Mesendoderm (in vitro differentiated cells): Measurements from ENCODE around the gene AUH.
A peak's percentile ranks its signal among the peaks of the same experiment; 100 is the strongest.

ENCODE experiments used
- DNase-seq: peaks from one replicate; pipeline ENCODE4 v3.0.0; 2013
- H2AK5ac ChIP-seq: 2 replicates; pipeline ENCODE4 v1.6.1; 2013; ENCODE audit warnings: low read length, inconsistent platforms
- H2BK120ac ChIP-seq: 2 replicates; pipeline ENCODE4 v1.6.1; 2013; ENCODE audit warnings: low read depth, mild to moderate bottlenecking, low read length, moderate library complexity, mixed read lengths
- H2BK15ac ChIP-seq: replicated peaks from 2 replicates; pipeline ENCODE4 v1.6.1; 2013; ENCODE audit warnings: low read depth, mild to moderate bottlenecking, moderate library complexity
- H2BK5ac ChIP-seq: 2 replicates; pipeline ENCODE4 v1.6.1; 2013; ENCODE audit warnings: low read length, inconsistent platforms
- H3K18ac ChIP-seq: 2 replicates; pipeline ENCODE4 v1.6.1; 2013; ENCODE audit warnings: mild to moderate bottlenecking, low read length, mixed read lengths
- H3K23ac ChIP-seq: one replicate; pipeline ENCODE4 v1.6.1; 2013; ENCODE audit warnings: low read length
- H3K27ac ChIP-seq: 2 replicates; pipeline ENCODE4 v1.5.1; 2013; ENCODE audit warnings: low read depth, mild to moderate bottlenecking, inconsistent platforms, low read length, moderate library complexity
- H3K27me3 ChIP-seq: 2 replicates; pipeline ENCODE4 v1.6.1; 2013; ENCODE audit warnings: low read length, control low read depth, mild to moderate bottlenecking, inconsistent platforms; ENCODE audit not compliant: insufficient read depth, poor library complexity
- H3K36me3 ChIP-seq: 2 replicates; pipeline ENCODE4 v1.6.1; 2013; ENCODE audit warnings: low read length, inconsistent platforms; ENCODE audit not compliant: control insufficient read depth, insufficient read depth
- H3K4ac ChIP-seq: one replicate; pipeline ENCODE4 v1.6.1; 2013; ENCODE audit warnings: low read depth, mild to moderate bottlenecking, low read length, moderate library complexity
- H3K4me1 ChIP-seq: 2 replicates; pipeline ENCODE4 v1.6.1; 2013; ENCODE audit warnings: low read depth, low read length, inconsistent platforms; ENCODE audit not compliant: control insufficient read depth
- H3K4me2 ChIP-seq: 2 replicates; pipeline ENCODE4 v1.6.1; 2013; ENCODE audit warnings: low read length
- H3K4me3 ChIP-seq: 2 replicates; pipeline ENCODE4 v1.5.1; 2013; ENCODE audit warnings: mild to moderate bottlenecking, low read length
- H3K56ac ChIP-seq: one replicate; pipeline ENCODE4 v1.6.1; 2013; ENCODE audit warnings: low read length
- H3K79me1 ChIP-seq: 2 replicates; pipeline ENCODE4 v1.6.1; 2013; ENCODE audit warnings: low read length, inconsistent platforms
- H3K79me2 ChIP-seq: 2 replicates; pipeline ENCODE4 v1.6.1; 2013; ENCODE audit warnings: mild to moderate bottlenecking, low read length; ENCODE audit not compliant: control insufficient read depth, insufficient read depth
- H3K9ac ChIP-seq: 2 replicates; pipeline ENCODE4 v1.6.1; 2013; ENCODE audit warnings: low read length, inconsistent platforms
- H4K5ac ChIP-seq: one replicate; pipeline ENCODE4 v1.6.1; 2013; ENCODE audit warnings: low read length
- H4K8ac ChIP-seq: one replicate; pipeline ENCODE4 v1.6.1; 2013; ENCODE audit warnings: low read depth, mild to moderate bottlenecking, control low read depth, low read length, moderate library complexity
- WGBS: extraction: QIAGEN DNeasy Blood & Tissue Kit; methylation state at CpG from one replicate; pipeline ENCODE4 v1.1.7; 2013; ENCODE audit warnings: low lambda C conversion rate, missing lambda C conversion rate; ENCODE audit not compliant: insufficient coverage; ENCODE audit errors: extremely low coverage; 5-methylcytosine and 5-hydroxymethylcytosine counted together

AUH gene

GRCh38 chr9:91186632-91187108, 175.0 kb downstream of the AUH start:
- H3K23ac ChIP-seq = no peak overlapping the region
- no peak overlapping the region for H2BK15ac ChIP-seq
- H2AK5ac ChIP-seq = no peak overlapping the region
- H2BK5ac ChIP-seq = no peak overlapping the region
- H3K27ac ChIP-seq = no peak overlapping the region
- H3K27me3 ChIP-seq = no peaks in the 10 kb centered on the region
- no peak overlapping the region for H4K5ac ChIP-seq
- H3K4me1 ChIP-seq = no peaks in the 10 kb centered on the region
- WGBS = no CpG with 5 or more reads among the region's 2 CpGs
- H3K4me3 ChIP-seq = no peak overlapping the region
- H3K9ac ChIP-seq = no peak overlapping the region
- no peak overlapping the region for H3K18ac ChIP-seq
- no peaks in the 10 kb centered on the region for H3K79me2 ChIP-seq
- H4K8ac ChIP-seq = no peak overlapping the region
- H3K79me1 ChIP-seq = no peaks in the 10 kb centered on the region
- no peak for DNase-seq
- no peak overlapping the region for H3K4me2 ChIP-seq
- no peak overlapping the region for H3K4ac ChIP-seq
- no peak overlapping the region for H2BK120ac ChIP-seq
- H3K36me3 ChIP-seq = no peaks in the 10 kb centered on the region
- H3K56ac ChIP-seq = no peak overlapping the region

DNA sequence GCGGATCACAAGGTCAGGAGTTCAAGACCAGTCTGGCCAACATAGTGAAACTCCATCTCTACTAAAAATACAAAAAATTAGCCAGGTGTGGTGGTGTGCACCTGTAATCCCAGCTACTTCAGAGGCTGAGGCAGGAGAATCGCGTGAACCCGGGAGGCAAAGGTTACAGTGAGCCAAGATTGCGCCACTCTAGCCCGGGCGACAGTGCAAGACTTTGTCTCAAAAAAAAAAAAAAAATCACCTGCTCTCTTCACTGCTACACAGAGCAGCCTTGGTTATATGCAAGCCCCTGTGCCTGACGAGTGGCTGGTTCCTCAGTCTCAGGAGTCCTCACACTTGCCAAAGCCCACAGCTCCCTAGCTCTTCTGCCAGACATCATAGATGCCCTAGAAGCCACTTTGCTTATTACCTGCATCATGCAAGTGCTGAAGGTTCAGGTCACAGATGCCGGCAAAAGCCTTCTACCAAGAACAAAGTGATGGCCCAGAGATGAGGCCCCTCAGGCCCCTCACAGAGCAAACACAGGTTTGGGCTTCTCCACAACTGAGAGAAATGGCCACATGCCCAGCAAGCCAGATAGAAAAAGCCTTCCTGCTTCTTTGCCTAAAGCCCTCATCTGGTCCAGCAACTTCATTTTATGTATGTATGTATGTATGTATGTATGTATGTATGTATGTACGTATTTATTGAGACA, 176.4 kb downstream of the AUH start:
- Histone ChIP-seq H2BK5ac (no peak overlapping the region), H3K4me1 (no peaks in the 10 kb centered on the region), H3K27ac (no peak overlapping the region), H3K36me3 (no peaks in the 10 kb centered on the region), H3K4ac (no peak overlapping the region), H3K56ac (no peak overlapping the region), H3K4me2 (no peak overlapping the region), H2AK5ac (no peak overlapping the region), H4K5ac (no peak overlapping the region), H2BK120ac (no peak overlapping the region), H2BK15ac (no peak overlapping the region), H3K4me3 (no peak overlapping the region), H3K9ac (no peak overlapping the region), H3K79me1 (no peaks in the 10 kb centered on the region), H3K27me3 (no peaks in the 10 kb centered on the region), H4K8ac (no peak overlapping the region), H3K79me2 (no peaks in the 10 kb centered on the region), H3K23ac (no peak overlapping the region), H3K18ac (no peak overlapping the region)
- no peak for DNase-seq
- WGBS = no CpG with 5 or more reads among the region's 10 CpGs

- Histone ChIP-seq H3K27ac (no peak overlapping the region), H3K4ac (no peak overlapping the region), H3K36me3 (no peaks in the 10 kb centered on the region), H3K9ac (no peak overlapping the region), H4K5ac (no peak overlapping the region), H2AK5ac (no peak overlapping the region), H4K8ac (no peak overlapping the region), H3K79me1 (no peaks in the 10 kb centered on the region), H2BK120ac (no peak overlapping the region), H3K18ac (no peak overlapping the region), H3K79me2 (no peaks in the 10 kb centered on the region), H3K4me2 (no peak overlapping the region), H3K27me3 (no peaks in the 10 kb centered on the region), H3K4me1 (no peaks in the 10 kb centered on the region), H3K56ac (no peak overlapping the region), H3K4me3 (no peak overlapping the region), H3K23ac (no peak overlapping the region), H2BK5ac (no peak overlapping the region), H2BK15ac (no peak overlapping the region)
- no CpG with 5 or more reads among the region's 12 CpGs for WGBS
- peak; percentile 44 for DNase-seq
These were observed 179.1 kb downstream of the AUH start for GRCh38 chr9:91182429-91183225.

- no peak overlapping the region for H2BK5ac ChIP-seq
- no peak overlapping the region for H3K9ac ChIP-seq
- no peak for DNase-seq
- H2BK15ac ChIP-seq = no peak overlapping the region
- no peak overlapping the region for H3K27ac ChIP-seq
- no peak overlapping the region for H2AK5ac ChIP-seq
- H3K79me1 ChIP-seq = no peaks in the 10 kb centered on the region
- no peak overlapping the region for H3K4ac ChIP-seq
- no peaks in the 10 kb centered on the region for H3K36me3 ChIP-seq
- H3K27me3 ChIP-seq = no peaks in the 10 kb centered on the region
- H3K4me1 ChIP-seq = no peaks in the 10 kb centered on the region
- no peak overlapping the region for H2BK120ac ChIP-seq
- H3K23ac ChIP-seq = no peak overlapping the region
- H3K56ac ChIP-seq = no peak overlapping the region
- WGBS = no CpG with 5 or more reads among the region's 8 CpGs
- no peak overlapping the region for H3K4me3 ChIP-seq
- no peak overlapping the region for H4K8ac ChIP-seq
- H3K4me2 ChIP-seq = no peak overlapping the region
- no peaks in the 10 kb centered on the region for H3K79me2 ChIP-seq
- no peak overlapping the region for H4K5ac ChIP-seq
- H3K18ac ChIP-seq = no peak overlapping the region
These were observed 180.2 kb downstream of the AUH start for GRCh38 chr9:91181541-91181940.

DNA sequence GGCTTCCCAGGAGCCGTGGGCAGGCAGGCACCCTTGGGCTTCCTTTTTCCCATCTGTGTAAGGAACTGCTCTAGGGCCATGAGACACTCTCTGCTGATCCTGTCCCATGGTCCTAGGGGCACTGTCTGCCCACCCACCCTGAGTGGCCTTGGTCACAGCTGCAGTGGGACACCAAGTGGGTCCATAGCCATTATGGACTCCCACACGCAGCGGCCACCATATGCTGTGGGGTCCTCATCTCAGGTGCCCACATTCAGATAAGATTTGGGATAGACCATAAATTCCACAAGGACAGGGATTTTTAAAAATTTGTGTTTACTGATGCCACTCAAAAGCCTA, 180.8 kb downstream of the AUH start:
- no peak for DNase-seq
- Histone ChIP-seq H3K79me1 (no peaks in the 10 kb centered on the region), H3K4me3 (no peak overlapping the region), H3K23ac (no peak overlapping the region), H3K36me3 (no peaks in the 10 kb centered on the region), H2BK120ac (no peak overlapping the region), H3K79me2 (no peaks in the 10 kb centered on the region), H3K27ac (no peak overlapping the region), H3K18ac (no peak overlapping the region), H4K8ac (no peak overlapping the region), H4K5ac (no peak overlapping the region), H3K56ac (no peak overlapping the region), H3K9ac (no peak overlapping the region), H3K27me3 (no peaks in the 10 kb centered on the region), H3K4me1 (no peaks in the 10 kb centered on the region), H2AK5ac (no peak overlapping the region), H3K4ac (no peak overlapping the region), H2BK5ac (no peak overlapping the region), H2BK15ac (no peak overlapping the region), H3K4me2 (no peak overlapping the region)
- WGBS = no CpG with 5 or more reads among the region's 3 CpGs
